ENCODE results near the gene EMILIN1.

- TF ChIP-seq CTCF (IDR thresholded peaks at IDR 0.05) = no peak
- no peak for TF ChIP-seq POLR2A (IDR thresholded peaks at IDR 0.05)
Observed at GRCh38 chr2:27039871-27040270, 38.5 kb upstream of the EMILIN1 start.
